Measurements from ENCODE around the gene DIP2B.
"Not testable (repeated sequence)": the region's sequence is repeated elsewhere in the genome, so short reads cannot be mapped to it uniquely, and the experiment has no call there.

Gene DIP2B

DNA sequence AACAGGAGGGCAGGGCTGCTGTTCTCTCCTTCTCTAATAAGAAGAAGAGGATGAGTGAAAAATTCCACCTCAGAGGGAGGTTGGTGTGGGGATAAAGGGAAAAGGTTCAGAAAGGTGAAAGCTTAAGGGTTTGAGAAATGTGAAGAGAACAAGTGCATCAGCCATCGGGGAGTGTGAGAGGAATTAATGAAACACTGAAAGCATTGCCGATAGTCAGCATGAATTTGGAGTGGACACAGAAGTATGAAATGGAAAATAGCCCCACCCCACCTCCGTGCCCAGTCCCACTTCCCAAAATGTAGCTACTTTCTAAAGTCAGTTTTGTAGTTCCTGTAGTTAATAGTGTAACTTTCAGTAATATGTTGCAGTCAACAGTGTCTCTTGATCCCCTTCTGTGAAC lies 33.4 kb downstream of the DIP2B start:
- no peaks in the 10 kb centered on the region for H3K4me1 ChIP-seq (ENCODE audit: control insufficient read depth, insufficient read depth, low read length)
- H3K9ac ChIP-seq (ENCODE audit: low read depth, low read length) = no peak overlapping the region
- H3K36me3 ChIP-seq (ENCODE audit: control insufficient read depth, insufficient read depth, low read length) = no peaks in the 10 kb centered on the region
- H3K4me3 ChIP-seq (ENCODE audit: low read depth, low read length) = no peak overlapping the region
- H3K27me3 ChIP-seq (ENCODE audit: control insufficient read depth, insufficient read depth, low read length) = no peaks in the 10 kb centered on the region
- H3K9me3 ChIP-seq (ENCODE audit: control insufficient read depth, insufficient read depth, low read length) = no peaks in the 10 kb centered on the region

GRCh38 chr12:50541139-50541538 lies 36.4 kb downstream of the DIP2B start:
- no peaks in the 10 kb centered on the region for H3K9me3 ChIP-seq (ENCODE audit: control insufficient read depth, insufficient read depth, low read length)

GRCh38 chr12:50542448-50542847 lies 37.7 kb downstream of the DIP2B start:
- Histone ChIP-seq H3K36me3 (ENCODE audit: control insufficient read depth, insufficient read depth, low read length) (no peaks in the 10 kb centered on the region), H3K4me3 (ENCODE audit: low read depth, low read length) (no peak overlapping the region), H3K9ac (ENCODE audit: low read depth, low read length) (no peak overlapping the region), H3K9me3 (ENCODE audit: control insufficient read depth, insufficient read depth, low read length) (no peaks in the 10 kb centered on the region), H3K4me1 (ENCODE audit: control insufficient read depth, insufficient read depth, low read length) (no peaks in the 10 kb centered on the region), H3K27me3 (ENCODE audit: control insufficient read depth, insufficient read depth, low read length) (no peaks in the 10 kb centered on the region)

More at GRCh38 chr12:50541139-50541538, 36.4 kb downstream of the DIP2B start:
- Histone ChIP-seq H3K36me3 (ENCODE audit: control insufficient read depth, insufficient read depth, low read length) (no peaks in the 10 kb centered on the region), H3K27me3 (ENCODE audit: control insufficient read depth, insufficient read depth, low read length) (no peaks in the 10 kb centered on the region), H3K9ac (ENCODE audit: low read depth, low read length) (no peak overlapping the region), H3K4me1 (ENCODE audit: control insufficient read depth, insufficient read depth, low read length) (no peaks in the 10 kb centered on the region), H3K4me3 (ENCODE audit: low read depth, low read length) (no peak overlapping the region)

GRCh38 chr12:50543188-50543587 lies 38.4 kb downstream of the DIP2B start:
- H3K9me3 ChIP-seq (ENCODE audit: control insufficient read depth, insufficient read depth, low read length); H3K4me1 ChIP-seq (ENCODE audit: control insufficient read depth, insufficient read depth, low read length); H3K9ac ChIP-seq (ENCODE audit: low read depth, low read length); H3K36me3 ChIP-seq (ENCODE audit: control insufficient read depth, insufficient read depth, low read length); H3K4me3 ChIP-seq (ENCODE audit: low read depth, low read length); H3K27me3 ChIP-seq (ENCODE audit: control insufficient read depth, insufficient read depth, low read length): not testable (repeated sequence)

GRCh38 chr12:50545213-50545612 lies 40.4 kb downstream of the DIP2B start:
- H3K4me1 ChIP-seq (ENCODE audit: control insufficient read depth, insufficient read depth, low read length) = no peaks in the 10 kb centered on the region
- H3K4me3 ChIP-seq (ENCODE audit: low read depth, low read length) = no peak overlapping the region
- no peak overlapping the region for H3K9ac ChIP-seq (ENCODE audit: low read depth, low read length)
- H3K9me3 ChIP-seq (ENCODE audit: control insufficient read depth, insufficient read depth, low read length) = no peaks in the 10 kb centered on the region
- H3K27me3 ChIP-seq (ENCODE audit: control insufficient read depth, insufficient read depth, low read length) = no peaks in the 10 kb centered on the region
- no peaks in the 10 kb centered on the region for H3K36me3 ChIP-seq (ENCODE audit: control insufficient read depth, insufficient read depth, low read length)

GRCh38 chr12:50545786-50546185 lies 41.0 kb downstream of the DIP2B start:
- Histone ChIP-seq H3K4me1 (ENCODE audit: control insufficient read depth, insufficient read depth, low read length) (no peaks in the 10 kb centered on the region), H3K9ac (ENCODE audit: low read depth, low read length) (no peak overlapping the region), H3K4me3 (ENCODE audit: low read depth, low read length) (no peak overlapping the region), H3K36me3 (ENCODE audit: control insufficient read depth, insufficient read depth, low read length) (no peaks in the 10 kb centered on the region), H3K9me3 (ENCODE audit: control insufficient read depth, insufficient read depth, low read length) (no peaks in the 10 kb centered on the region), H3K27me3 (ENCODE audit: control insufficient read depth, insufficient read depth, low read length) (no peaks in the 10 kb centered on the region)

- Histone ChIP-seq H3K9me3 (ENCODE audit: control insufficient read depth, insufficient read depth, low read length) (no peaks in the 10 kb centered on the region), H3K27me3 (ENCODE audit: control insufficient read depth, insufficient read depth, low read length) (no peaks in the 10 kb centered on the region), H3K4me3 (ENCODE audit: low read depth, low read length) (no peak overlapping the region), H3K4me1 (ENCODE audit: control insufficient read depth, insufficient read depth, low read length) (no peaks in the 10 kb centered on the region), H3K9ac (ENCODE audit: low read depth, low read length) (no peak overlapping the region), H3K36me3 (ENCODE audit: control insufficient read depth, insufficient read depth, low read length) (no peaks in the 10 kb centered on the region)
Observed at GRCh38 chr12:50546441-50547318, 41.9 kb downstream of the DIP2B start.

DNA sequence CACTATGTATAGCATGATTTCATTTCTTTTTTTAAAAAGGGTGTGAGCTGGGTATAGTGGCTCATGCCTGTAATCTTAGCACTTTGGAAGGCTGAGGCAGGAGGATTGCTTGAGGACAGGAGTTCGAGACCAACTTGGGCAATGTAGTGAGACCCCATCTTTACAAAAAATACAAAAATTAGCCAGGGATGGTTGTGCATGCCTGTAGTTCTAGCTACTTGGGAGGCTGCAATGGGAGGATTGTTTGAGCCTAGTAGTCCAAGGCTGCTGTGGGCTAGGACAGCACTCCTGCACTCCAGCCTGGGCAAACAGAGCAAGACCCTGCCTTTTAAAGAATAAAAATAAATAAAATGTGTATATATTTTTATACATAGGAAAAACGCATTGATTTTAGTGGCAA lies 43.0 kb downstream of the DIP2B start:
- Histone ChIP-seq H3K4me3 (ENCODE audit: low read depth, low read length) (no peak overlapping the region), H3K4me1 (ENCODE audit: control insufficient read depth, insufficient read depth, low read length) (no peaks in the 10 kb centered on the region), H3K9me3 (ENCODE audit: control insufficient read depth, insufficient read depth, low read length) (no peaks in the 10 kb centered on the region), H3K27me3 (ENCODE audit: control insufficient read depth, insufficient read depth, low read length) (no peaks in the 10 kb centered on the region), H3K9ac (ENCODE audit: low read depth, low read length) (no peak overlapping the region), H3K36me3 (ENCODE audit: control insufficient read depth, insufficient read depth, low read length) (no peaks in the 10 kb centered on the region)

GRCh38 chr12:50549885-50550284 lies 45.1 kb downstream of the DIP2B start:
- H3K27me3 ChIP-seq (ENCODE audit: control insufficient read depth, insufficient read depth, low read length) = no peaks in the 10 kb centered on the region
- H3K9me3 ChIP-seq (ENCODE audit: control insufficient read depth, insufficient read depth, low read length) = no peaks in the 10 kb centered on the region
- H3K36me3 ChIP-seq (ENCODE audit: control insufficient read depth, insufficient read depth, low read length) = no peaks in the 10 kb centered on the region
- H3K4me1 ChIP-seq (ENCODE audit: control insufficient read depth, insufficient read depth, low read length) = no peaks in the 10 kb centered on the region
- H3K4me3 ChIP-seq (ENCODE audit: low read depth, low read length) = no peak overlapping the region
- no peak overlapping the region for H3K9ac ChIP-seq (ENCODE audit: low read depth, low read length)

GRCh38 chr12:50550530-50551223 lies 45.9 kb downstream of the DIP2B start:
- H3K4me1 ChIP-seq (ENCODE audit: control insufficient read depth, insufficient read depth, low read length) = no peaks in the 10 kb centered on the region
- H3K9ac ChIP-seq (ENCODE audit: low read depth, low read length) = no peak overlapping the region
- H3K27me3 ChIP-seq (ENCODE audit: control insufficient read depth, insufficient read depth, low read length) = no peaks in the 10 kb centered on the region
- H3K9me3 ChIP-seq (ENCODE audit: control insufficient read depth, insufficient read depth, low read length) = no peaks in the 10 kb centered on the region
- H3K36me3 ChIP-seq (ENCODE audit: control insufficient read depth, insufficient read depth, low read length) = no peaks in the 10 kb centered on the region
- no peak overlapping the region for H3K4me3 ChIP-seq (ENCODE audit: low read depth, low read length)

DNA sequence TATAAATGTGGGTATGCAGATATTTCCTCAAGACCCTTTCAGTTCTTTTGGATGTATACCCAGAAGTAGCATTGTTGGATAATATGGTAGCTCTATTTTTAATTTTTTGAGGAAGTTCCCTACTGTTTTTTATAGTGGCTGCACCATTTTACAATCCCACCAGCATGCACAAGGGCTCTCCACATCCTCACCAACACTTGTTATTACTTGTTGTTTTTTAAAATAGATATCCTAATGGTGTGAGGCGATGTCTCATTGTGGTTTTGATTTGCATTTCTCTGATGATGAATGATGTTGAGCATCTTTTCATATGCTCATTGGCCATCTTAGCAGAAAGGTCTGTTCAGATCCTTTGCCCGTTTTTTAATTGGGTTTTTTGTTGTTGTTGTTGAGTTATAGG lies 47.1 kb downstream of the DIP2B start:
- Histone ChIP-seq H3K4me1 (ENCODE audit: control insufficient read depth, insufficient read depth, low read length) (no peaks in the 10 kb centered on the region), H3K27me3 (ENCODE audit: control insufficient read depth, insufficient read depth, low read length) (no peaks in the 10 kb centered on the region), H3K4me3 (ENCODE audit: low read depth, low read length) (no peak overlapping the region), H3K36me3 (ENCODE audit: control insufficient read depth, insufficient read depth, low read length) (no peaks in the 10 kb centered on the region), H3K9ac (ENCODE audit: low read depth, low read length) (no peak overlapping the region), H3K9me3 (ENCODE audit: control insufficient read depth, insufficient read depth, low read length) (no peaks in the 10 kb centered on the region)

GRCh38 chr12:50554651-50555050 lies 49.9 kb downstream of the DIP2B start:
- Histone ChIP-seq H3K36me3 (ENCODE audit: control insufficient read depth, insufficient read depth, low read length) (no peaks in the 10 kb centered on the region), H3K9ac (ENCODE audit: low read depth, low read length) (no peak overlapping the region), H3K4me1 (ENCODE audit: control insufficient read depth, insufficient read depth, low read length) (no peaks in the 10 kb centered on the region), H3K4me3 (ENCODE audit: low read depth, low read length) (no peak overlapping the region), H3K9me3 (ENCODE audit: control insufficient read depth, insufficient read depth, low read length) (no peaks in the 10 kb centered on the region), H3K27me3 (ENCODE audit: control insufficient read depth, insufficient read depth, low read length) (no peaks in the 10 kb centered on the region)

All from iPS-15b (cell line).